K562 (cell line): ENCODE results near the gene AGPAT2. TPM values are rescaled to one million over a fixed set of nuclear protein-coding genes. Genes with fewer than 3 reads are reported as not detected.
A peak's percentile ranks its signal among the peaks of the same experiment; 100 is the strongest.

Experiments
- ATAC-seq: fragments of 200-7000 bp; cut with Tn5 transposase; 3 replicates; pipeline ENCODE4 v1.9.1; 2020; ENCODE audit warnings: moderate library complexity
- BruUV-seq: library from RNA; stranded (reverse); fragments of 400-500 nt; replicated peaks from 2 replicates; lab custom pipeline; 2021; lab: Mats Ljungman, UMichigan
- CTCF ChIA-PET: fragments of 300-600 bp; formaldehyde crosslinking; extraction: SDS; loops from one replicate; lab custom pipeline; 2021; ENCODE audit warnings: low intra/inter-chr PET ratio; lab: Yijun Ruan, JAX
- POLR2A ChIA-PET: fragments of 300-600, 350-650 bp; sonication (Branson Sonifier 250); formaldehyde crosslinking; extraction: SDS; loops from one replicate; lab custom pipeline; 2021; ENCODE audit warnings: antibody characterized with exemption, inconsistent platforms; lab: Yijun Ruan, JAX
- DNase-seq, 4 experiments: peaks; one replicate each; pipeline versions ENCODE4 v3.0.0 to v3.0.0-alpha.2; 2011 to 2018; ENCODE audit warnings: low spot score in 3 of 4, mixed read lengths in 3 of 4; ENCODE audit errors: extremely low read depth in 1 of 4
- FAIRE-seq: peaks from 2 replicates; lab custom pipeline; 2011; peaks lifted over from hg19 to GRCh38; lab: Jason Lieb, UNC
- H2AFZ ChIP-seq: 2 replicates; pipeline ENCODE4 v1.6.0; 2011; ENCODE audit warnings: low read depth, low read length, control low read depth, inconsistent platforms
- H3K27ac ChIP-seq: fragments of 200-600 bp; 3 replicates; pipeline ENCODE4 v1.8.0; 2011; ENCODE audit warnings: low read depth, mild to moderate bottlenecking, control low read depth, inconsistent platforms, low read length, moderate library complexity, mixed read lengths; ENCODE audit errors: extremely low read depth
- H3K27me3 ChIP-seq, 2 experiments: fragments of 300-600 bp in 1 of 2; 2 replicates in 1 of 2; 3 replicates in 1 of 2; pipeline versions ENCODE4 v1.6.0 to v1.8.0; 2011; ENCODE audit warnings: inconsistent platforms in 2 of 2, low read length in 2 of 2, mild to moderate bottlenecking in 1 of 2, mixed read lengths in 1 of 2, moderate library complexity in 1 of 2; ENCODE audit not compliant: control insufficient read depth in 2 of 2, insufficient read depth in 2 of 2
- H3K36me3 ChIP-seq: fragments of 300-600 bp; 3 replicates; pipeline ENCODE4 v1.8.0; 2011; ENCODE audit warnings: mild to moderate bottlenecking, low read length, inconsistent platforms; ENCODE audit not compliant: control insufficient read depth, insufficient read depth
- H3K4me1 ChIP-seq, 2 experiments: fragments of 200-600 bp in 1 of 2; replicated peaks in 1 of 2; 2 replicates in 1 of 2; 3 replicates in 1 of 2; pipeline versions ENCODE4 v1.5.1 to v1.8.0; 2011; ENCODE audit warnings: inconsistent platforms in 2 of 2, low read length in 2 of 2, mild to moderate bottlenecking in 1 of 2, mixed read lengths in 1 of 2, moderate library complexity in 1 of 2; ENCODE audit not compliant: control insufficient read depth in 2 of 2, insufficient read depth in 2 of 2
- H3K4me2 ChIP-seq: 2 replicates; pipeline ENCODE4 v1.6.1; 2011; ENCODE audit warnings: low read length, control low read depth, inconsistent platforms, mixed read lengths; ENCODE audit not compliant: insufficient read depth
- H3K4me3 ChIP-seq: fragments of 200-600 bp; sonication (generic), shearing (Covaris generic); 2 replicates; pipeline ENCODE4 v1.5.1; 2016; ENCODE audit warnings: control low read depth, inconsistent platforms
- H3K79me2 ChIP-seq: fragments of 200-600 bp; 3 replicates; pipeline ENCODE4 v1.8.0; 2011; ENCODE audit warnings: low read length, inconsistent platforms; ENCODE audit not compliant: control insufficient read depth, insufficient read depth
- H3K9ac ChIP-seq, 2 experiments: 2 replicates each; pipeline versions ENCODE4 v1.6.0 to v1.6.1; 2011; ENCODE audit warnings: low read depth in 2 of 2, low read length in 2 of 2, control low read depth in 1 of 2, inconsistent platforms in 1 of 2, mild to moderate bottlenecking in 1 of 2, mixed read lengths in 1 of 2; ENCODE audit not compliant: insufficient read depth in 1 of 2
- H3K9me1 ChIP-seq: one replicate; pipeline ENCODE4 v1.6.0; 2011; ENCODE audit warnings: inconsistent platforms, mild to moderate bottlenecking, low read length, moderate library complexity; ENCODE audit not compliant: control insufficient read depth, insufficient read depth
- H3K9me3 ChIP-seq: replicated peaks from 2 replicates; pipeline ENCODE4 v1.5.1; 2011; ENCODE audit warnings: low read depth, low read length, inconsistent platforms; ENCODE audit not compliant: control insufficient read depth, insufficient read depth
- H4K20me1 ChIP-seq: replicated peaks from 2 replicates; pipeline ENCODE4 v1.6.1; 2011; ENCODE audit warnings: low read length, inconsistent platforms, mixed read lengths; ENCODE audit not compliant: control insufficient read depth, insufficient read depth
- FOXP1 ChIP-seq: sonication (generic); formaldehyde crosslinking; IDR thresholded peaks from 2 replicates; pipeline ENCODE4 v1.8.0; 2022; ENCODE audit warnings: mild to moderate bottlenecking, missing genetic modification reagents
- GTF3C2 ChIP-seq: IDR thresholded peaks from 3 replicates; pipeline ENCODE4 v1.6.1; 2011; ENCODE audit warnings: borderline replicate concordance, mild to moderate bottlenecking, moderate library complexity; ENCODE audit not compliant: insufficient read length; ENCODE audit errors: extremely low read depth
- MEF2A ChIP-seq: IDR thresholded peaks from 2 replicates; pipeline ENCODE4 v1.6.1; 2011; ENCODE audit warnings: low read depth, mild to moderate bottlenecking, low read length, moderate library complexity; ENCODE audit not compliant: control insufficient read depth
- TFAM ChIP-seq: fragments of 250-450 bp; sonication (Bioruptor Pico); conservative IDR thresholded peaks from 2 replicates; pipeline ENCODE4 v1.5.0; 2021; ENCODE audit warnings: mild to moderate bottlenecking, moderate library complexity
- VEZF1 ChIP-seq: fragments of 200-800 bp; sonication (Bioruptor generic); IDR thresholded peaks from 2 replicates; pipeline ENCODE4 v1.6.1; 2017; ENCODE audit warnings: missing genetic modification characterization, missing compliant biosample characterization
- ZNF780A ChIP-seq: fragments of 250-450 bp; sonication (Bioruptor Pico); IDR thresholded peaks from 2 replicates; pipeline ENCODE4 v1.5.0; 2021; ENCODE audit warnings: mild to moderate bottlenecking
- WGBS: fragments of 100-300 bp; shearing (Covaris generic); methylation state at CpG from one replicate; pipeline ENCODE4 v1.1.6; 2016; ENCODE audit warnings: low coverage, mixed read lengths; ENCODE audit not compliant: insufficient coverage; ENCODE audit errors: missing lambda C conversion rate; 5-methylcytosine and 5-hydroxymethylcytosine counted together
- in situ Hi-C: fragments of 300-500 bp; cut with MboI; formaldehyde crosslinking; loops from 4 replicates; pipeline ENCODE4 v1.15.0; 2018; ENCODE audit warnings: inconsistent platforms, mixed read lengths
- intact Hi-C: fragments of 100-400 bp; cut with micrococcal nuclease; formaldehyde crosslinking; loops from 2 replicates; pipeline ENCODE4 v1.14.2; 2022
- polyA plus RNA-seq, 8 experiments: library from polyadenylated mRNA; depleted of rRNA in 4 of 8; stranded (reverse) in 5 of 8; unstranded in 3 of 8; fragments of >200 nt; fragmentation: Nextera tagmentation in 2 of 8; fragmentation: Illumina TruSeq in 1 of 8; extraction: Ambion mirVana in 2 of 8; extraction: Trizol in 1 of 8; gene quantifications; 2 replicates each; pipeline versions ENCODE4 v1.2.1 to v1.2.3, GENCODE V29; 2011 to 2014; ENCODE audit warnings: inconsistent platforms in 1 of 8, missing spikeins in 1 of 8
- total RNA-seq, 7 experiments: library from RNA; depleted of rRNA in 6 of 7; stranded (reverse); fragments of >200 nt in 6 of 7; fragmentation: Illumina TruSeq in 2 of 7; extraction: Trizol in 2 of 7; gene quantifications; 2 replicates each; pipeline versions ENCODE4 v1.2.1 to v1.2.3, GENCODE V29; 2011 to 2021; ENCODE audit warnings: low replicate concordance in 1 of 7
- TF ChIP-seq, protein P1 (sequence below): sonication (generic); formaldehyde crosslinking; IDR thresholded peaks from 2 replicates; pipeline ENCODE4 v1.9.0; 2022; ENCODE audit warnings: mild to moderate bottlenecking, missing genetic modification reagents

The AGPAT2 gene
- total and polyA plus RNA-seq, 9 of the 15 experiments (the other 6 are each of a cell fraction or from before 2014, with no cell fraction given), result 0.13 to 54.5 (median 23.9) TPM

- no peak for TF ChIP-seq VEZF1 (CRISPR knock-in tag)
- TF ChIP-seq, protein P1, sequence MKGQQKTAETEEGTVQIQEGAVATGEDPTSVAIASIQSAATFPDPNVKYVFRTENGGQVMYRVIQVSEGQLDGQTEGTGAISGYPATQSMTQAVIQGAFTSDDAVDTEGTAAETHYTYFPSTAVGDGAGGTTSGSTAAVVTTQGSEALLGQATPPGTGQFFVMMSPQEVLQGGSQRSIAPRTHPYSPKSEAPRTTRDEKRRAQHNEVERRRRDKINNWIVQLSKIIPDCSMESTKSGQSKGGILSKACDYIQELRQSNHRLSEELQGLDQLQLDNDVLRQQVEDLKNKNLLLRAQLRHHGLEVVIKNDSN (CRISPR knock-in tag), result 0 out of 2 replicates have a peak, but pooled peaks have one; percentile 17
- TF ChIP-seq FOXP1 (CRISPR knock-in tag), result 0 out of 2 replicates have a peak, but pooled peaks have one; percentile 34
Observed at GRCh38 chr9:136630662-136630992, 56.6 kb downstream of the AGPAT2 start (continued).

- no peak overlapping the region for H3K27ac ChIP-seq
- H3K4me3 ChIP-seq, result no peak overlapping the region
- H3K27me3 ChIP-seq, result peaks cover 0 to 12% of the 10 kb centered on the region in 2 experiments; a peak in 2 of 5 replicates
- no peak overlapping the region for H2AFZ ChIP-seq
- FAIRE-seq, result no peak
- no peaks in the 10 kb centered on the region for H3K79me2 ChIP-seq
- CTCF ChIA-PET, result interaction anchor here (0.5 to 3.8 kb wide), 4 partner anchors 138 to 317 kb away, joined by 3 to 154 read pairs (median 8); partner anchors contain the start of gene SNAPC4
- in situ Hi-C loops (loop anchor here (5.0 to 25.0 kb wide), 2 partner anchors 138 to 293 kb away; partner anchors contain the start of gene GPSM1), intact Hi-C loops (loop anchor here (2.0 to 10.0 kb wide), 2 partner anchors 15 to 85 kb away; partner anchors contain the start of gene NOTCH1)
- 5% methylated on average over 16 of the region's 19 CpGs for WGBS
- DNase-seq, result peak; percentile 70 to 77 (median 72)
- H3K9me1 ChIP-seq, result no peaks in the 10 kb centered on the region
- POLR2A ChIA-PET, result interaction anchor here (0.5 to 0.8 kb wide), 2 partner anchors 142 to 154 kb away, joined by 3 to 4 read pairs; no protein-coding TSS in a partner anchor
- no TSS peak for BruUV-seq
- H4K20me1 ChIP-seq, result peaks cover 10% of the 10 kb centered on the region; the same call in 1 of the 2 replicates
- H3K36me3 ChIP-seq, result no peaks in the 10 kb centered on the region
- peaks cover 4% of the 10 kb centered on the region for H3K9me3 ChIP-seq
- H3K4me1 ChIP-seq, result peaks cover 0 to 56% of the 10 kb centered on the region in 2 experiments; a peak in 4 of 5 replicates
- ATAC-seq, result peak; percentile 85
- H3K4me2 ChIP-seq, result 0 out of 2 replicates have a peak overlapping the region, but pooled peaks have one; percentile 25
- H3K9ac ChIP-seq, result 0 out of 4 replicates have a peak overlapping the region, but pooled peaks of 1 of the 2 experiments have one; percentile 37
- TF ChIP-seq TFAM (CRISPR knock-in tag), result no peak
- no peak for TF ChIP-seq MEF2A
- no peak for TF ChIP-seq GTF3C2
- TF ChIP-seq ZNF780A (CRISPR knock-in tag), result no peak
Observed at GRCh38 chr9:136629879-136630661, 57.2 kb downstream of the AGPAT2 start.
